HAP-1 (cell line): ENCODE results near the gene MUC5B.

Experiments used
- DNase-seq, 2 experiments: peaks; one replicate each; pipeline ENCODE4 v3.0.0-alpha.2; 2016 to 2020; ENCODE audit warnings: low spot score in 2 of 2
- H3K27me3 ChIP-seq: fragments of 250-450 bp; sonication (Bioruptor Pico); 2 replicates; pipeline ENCODE4 v1.5.1; 2020; ENCODE audit warnings: low read depth, mild to moderate bottlenecking, moderate library complexity
- H3K36me3 ChIP-seq: fragments of 250-450 bp; sonication (Bioruptor Pico); replicated peaks from 2 replicates; pipeline ENCODE4 v1.5.1; 2020; ENCODE audit warnings: mild to moderate bottlenecking
- H3K4me1 ChIP-seq: fragments of 250-450 bp; sonication (Bioruptor Pico); 2 replicates; pipeline ENCODE4 v1.5.1; 2020; ENCODE audit warnings: mild to moderate bottlenecking
- H3K4me3 ChIP-seq: fragments of 250-450 bp; sonication (Bioruptor Pico); 2 replicates; pipeline ENCODE4 v1.5.1; 2020; ENCODE audit warnings: mild to moderate bottlenecking, moderate library complexity
- H3K9me3 ChIP-seq: fragments of 250-450 bp; sonication (Bioruptor Pico); 2 replicates; pipeline ENCODE4 v1.5.1; 2020; ENCODE audit warnings: mild to moderate bottlenecking, moderate library complexity
- in situ Hi-C: fragments of 300-500 bp; cut with MboI; formaldehyde crosslinking; loops from 3 replicates; pipeline ENCODE4 v1.14.3; 2020; ENCODE audit warnings: low sequenced_read_pairs, inconsistent platforms, mixed read lengths

The MUC5B gene

GRCh38 chr11:1226226-1226985 is 3.5 kb downstream of the MUC5B start:
- peaks cover 19% of the 10 kb centered on the region; the same call in 1 of the 2 replicates for H3K27me3 ChIP-seq
- H3K4me1 ChIP-seq = no peaks in the 10 kb centered on the region
- in situ Hi-C loops = no loop called here
- no peak overlapping the region for H3K4me3 ChIP-seq
- H3K36me3 ChIP-seq = no peaks in the 10 kb centered on the region
- H3K9me3 ChIP-seq = no peaks in the 10 kb centered on the region
- DNase-seq = peak in 1 of 2 experiments; percentile 8

GRCh38 chr11:1226986-1227550 is 4.2 kb downstream of the MUC5B start:
- DNase-seq = peak in 1 of 2 experiments; percentile 13
- in situ Hi-C loops = no loop called here
- H3K27me3 ChIP-seq = peaks cover 16% of the 10 kb centered on the region; the same call in 1 of the 2 replicates

GRCh38 chr11:1227551-1228100 is 4.8 kb downstream of the MUC5B start:
- in situ Hi-C loops = no loop called here
- H3K36me3 ChIP-seq = no peaks in the 10 kb centered on the region
- no peaks in the 10 kb centered on the region for H3K9me3 ChIP-seq
- peaks cover 10% of the 10 kb centered on the region; the same call in 1 of the 2 replicates for H3K27me3 ChIP-seq
- no peak for DNase-seq
- no peaks in the 10 kb centered on the region for H3K4me1 ChIP-seq
- H3K4me3 ChIP-seq = no peak overlapping the region

More at GRCh38 chr11:1226986-1227550, 4.2 kb downstream of the MUC5B start:
- no peaks in the 10 kb centered on the region for H3K36me3 ChIP-seq
- no peak overlapping the region for H3K4me3 ChIP-seq
- H3K4me1 ChIP-seq = no peaks in the 10 kb centered on the region
- H3K9me3 ChIP-seq = no peaks in the 10 kb centered on the region

- in situ Hi-C loops = no loop called here
- no peaks in the 10 kb centered on the region for H3K36me3 ChIP-seq
These were observed 5.4 kb downstream of the MUC5B start for GRCh38 chr11:1228101-1228821.

GRCh38 chr11:1228921-1229451 is 6.1 kb downstream of the MUC5B start:
- peaks cover 10% of the 10 kb centered on the region; the same call in 1 of the 2 replicates for H3K27me3 ChIP-seq
- in situ Hi-C loops = no loop called here
- no peak overlapping the region for H3K4me3 ChIP-seq
- no peaks in the 10 kb centered on the region for H3K36me3 ChIP-seq
- H3K4me1 ChIP-seq = no peaks in the 10 kb centered on the region
- no peaks in the 10 kb centered on the region for H3K9me3 ChIP-seq
- DNase-seq = no peak

More at GRCh38 chr11:1228101-1228821, 5.4 kb downstream of the MUC5B start:
- Histone ChIP-seq H3K27me3 (peaks cover 10% of the 10 kb centered on the region; the same call in 1 of the 2 replicates), H3K4me1 (no peaks in the 10 kb centered on the region), H3K4me3 (no peak overlapping the region), H3K9me3 (no peaks in the 10 kb centered on the region)
- no peak for DNase-seq

- DNase-seq = no peak
- Histone ChIP-seq H3K4me3 (no peak overlapping the region), H3K27me3 (peaks cover 10% of the 10 kb centered on the region; the same call in 1 of the 2 replicates), H3K36me3 (no peaks in the 10 kb centered on the region), H3K4me1 (no peaks in the 10 kb centered on the region), H3K9me3 (no peaks in the 10 kb centered on the region)
- in situ Hi-C loops = no loop called here
These were observed 6.7 kb downstream of the MUC5B start for GRCh38 chr11:1229471-1230120.

GRCh38 chr11:1230121-1230455 is 7.2 kb downstream of the MUC5B start:
- H3K9me3 ChIP-seq = no peaks in the 10 kb centered on the region
- in situ Hi-C loops = no loop called here
- peaks cover 5% of the 10 kb centered on the region; the same call in 1 of the 2 replicates for H3K27me3 ChIP-seq
- H3K4me3 ChIP-seq = no peak overlapping the region
- no peaks in the 10 kb centered on the region for H3K36me3 ChIP-seq
- no peak for DNase-seq
- no peaks in the 10 kb centered on the region for H3K4me1 ChIP-seq

GRCh38 chr11:1230456-1231395 is 7.9 kb downstream of the MUC5B start:
- DNase-seq = no peak
- H3K4me3 ChIP-seq = no peak overlapping the region
- no peaks in the 10 kb centered on the region for H3K9me3 ChIP-seq
- in situ Hi-C loops = no loop called here
- no peaks in the 10 kb centered on the region for H3K4me1 ChIP-seq
- H3K36me3 ChIP-seq = no peaks in the 10 kb centered on the region
- H3K27me3 ChIP-seq = peaks cover 1% of the 10 kb centered on the region; the same call in 1 of the 2 replicates

- H3K27me3 ChIP-seq = no peaks in the 10 kb centered on the region; the same call in 1 of the 2 replicates
- H3K4me3 ChIP-seq = no peak overlapping the region
- in situ Hi-C loops = no loop called here
- no peaks in the 10 kb centered on the region for H3K9me3 ChIP-seq
- DNase-seq = peak in 1 of 2 experiments; percentile 4
- no peaks in the 10 kb centered on the region for H3K4me1 ChIP-seq
- no peaks in the 10 kb centered on the region for H3K36me3 ChIP-seq
These were observed 8.6 kb downstream of the MUC5B start for GRCh38 chr11:1231396-1232020.

- no peak overlapping the region for H3K4me3 ChIP-seq
- H3K4me1 ChIP-seq = no peaks in the 10 kb centered on the region
- no peak for DNase-seq
- H3K9me3 ChIP-seq = no peaks in the 10 kb centered on the region
- in situ Hi-C loops = no loop called here
- no peaks in the 10 kb centered on the region; the same call in 1 of the 2 replicates for H3K27me3 ChIP-seq
- H3K36me3 ChIP-seq = no peaks in the 10 kb centered on the region
These were observed 9.4 kb downstream of the MUC5B start for GRCh38 chr11:1232021-1232882.

- in situ Hi-C loops = no loop called here
- Histone ChIP-seq H3K36me3 (no peaks in the 10 kb centered on the region), H3K9me3 (no peaks in the 10 kb centered on the region), H3K27me3 (no peaks in the 10 kb centered on the region; the same call in 1 of the 2 replicates), H3K4me1 (no peaks in the 10 kb centered on the region), H3K4me3 (no peak overlapping the region)
- DNase-seq = no peak
These were observed 10.0 kb downstream of the MUC5B start for GRCh38 chr11:1232883-1233321.
